ENCODE results near the gene REEP5. TPM values are rescaled to one million over a fixed set of nuclear protein-coding genes. Genes with fewer than 3 reads are reported as not detected.
"Not testable (repeated sequence)": the region's sequence is repeated elsewhere in the genome, so short reads cannot be mapped to it uniquely, and the experiment has no call there.

Gene REEP5
- total RNA-seq, 1 experiment from 2014 or later: 112 TPM

DNA sequence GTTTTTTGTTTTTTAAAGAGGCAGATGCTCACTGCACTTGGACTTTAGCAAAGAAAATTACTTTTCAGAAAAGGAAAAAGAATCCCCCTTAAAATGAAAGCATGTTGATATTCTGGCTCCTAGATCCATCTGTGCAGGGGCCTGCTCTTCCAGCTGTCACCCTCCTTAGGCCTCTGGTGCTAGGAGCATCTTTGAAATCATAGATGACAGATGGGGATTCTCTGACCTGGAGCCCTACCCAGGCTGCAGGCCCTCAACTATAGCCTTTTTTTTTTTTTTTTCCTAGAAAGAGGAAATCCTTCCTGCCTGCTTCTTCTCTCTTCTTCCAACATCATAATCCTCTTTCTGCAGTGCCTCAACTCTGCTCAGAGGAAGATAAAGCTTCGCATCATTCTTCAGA is 38.3 kb upstream of the REEP5 start:
- in situ Hi-C loops (cut with HindIII; ENCODE audit: low pct_unique_long_range_greater_than_20kb, low sequenced_read_pairs) (no loop called here), intact Hi-C loops (cut with micrococcal nuclease; ENCODE audit: unreplicated experiment) (no loop called here)
- ChIA-PET POLR2A (interaction anchor here (1.4 kb wide), 1 partner anchor 16 kb away, joined by 5 read pairs; the partner anchor contains the start of gene DCP2), CTCF (no interaction called here)
- Histone ChIP-seq H3K4me1 (ENCODE audit: control insufficient read depth, insufficient read depth, low read length) (peaks cover 60% of the 10 kb centered on the region), H3K27me3 (ENCODE audit: control insufficient read depth, insufficient read depth, low read length) (no peaks in the 10 kb centered on the region), H3K36me3 (ENCODE audit: control insufficient read depth, insufficient read depth, low read length) (no peaks in the 10 kb centered on the region), H3K9me3 (ENCODE audit: control insufficient read depth, insufficient read depth, low read depth, low read length) (no peaks in the 10 kb centered on the region), H3K4me3 (ENCODE audit: low read depth in 2 of 2, low read length in 2 of 2) (no peak overlapping the region), H3K27ac (ENCODE audit: low read length) (peak overlapping the region; percentile 96)
- BruUV-seq (replicated peaks): no TSS peak
- TF ChIP-seq TCF7L2 (IDR thresholded peaks at IDR 0.05; ENCODE audit: low read depth, low read length): no peak
- TF ChIP-seq, protein P1, sequence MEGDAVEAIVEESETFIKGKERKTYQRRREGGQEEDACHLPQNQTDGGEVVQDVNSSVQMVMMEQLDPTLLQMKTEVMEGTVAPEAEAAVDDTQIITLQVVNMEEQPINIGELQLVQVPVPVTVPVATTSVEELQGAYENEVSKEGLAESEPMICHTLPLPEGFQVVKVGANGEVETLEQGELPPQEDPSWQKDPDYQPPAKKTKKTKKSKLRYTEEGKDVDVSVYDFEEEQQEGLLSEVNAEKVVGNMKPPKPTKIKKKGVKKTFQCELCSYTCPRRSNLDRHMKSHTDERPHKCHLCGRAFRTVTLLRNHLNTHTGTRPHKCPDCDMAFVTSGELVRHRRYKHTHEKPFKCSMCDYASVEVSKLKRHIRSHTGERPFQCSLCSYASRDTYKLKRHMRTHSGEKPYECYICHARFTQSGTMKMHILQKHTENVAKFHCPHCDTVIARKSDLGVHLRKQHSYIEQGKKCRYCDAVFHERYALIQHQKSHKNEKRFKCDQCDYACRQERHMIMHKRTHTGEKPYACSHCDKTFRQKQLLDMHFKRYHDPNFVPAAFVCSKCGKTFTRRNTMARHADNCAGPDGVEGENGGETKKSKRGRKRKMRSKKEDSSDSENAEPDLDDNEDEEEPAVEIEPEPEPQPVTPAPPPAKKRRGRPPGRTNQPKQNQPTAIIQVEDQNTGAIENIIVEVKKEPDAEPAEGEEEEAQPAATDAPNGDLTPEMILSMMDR (IDR thresholded peaks at IDR 0.05): no peak
- no peak for TF ChIP-seq SIN3A (IDR thresholded peaks at IDR 0.05; ENCODE audit: borderline replicate concordance, insufficient read depth, low read depth, low read length)
- TF ChIP-seq POLR2AphosphoS5 (IDR thresholded peaks at IDR 0.05; ENCODE audit: low read depth, low read length): no peak
- ATAC-seq (0 out of 2 replicates have a peak, but pooled peaks have one; percentile 21), DNase-seq (ENCODE audit: low read depth, low spot score) (no peak)

DNA sequence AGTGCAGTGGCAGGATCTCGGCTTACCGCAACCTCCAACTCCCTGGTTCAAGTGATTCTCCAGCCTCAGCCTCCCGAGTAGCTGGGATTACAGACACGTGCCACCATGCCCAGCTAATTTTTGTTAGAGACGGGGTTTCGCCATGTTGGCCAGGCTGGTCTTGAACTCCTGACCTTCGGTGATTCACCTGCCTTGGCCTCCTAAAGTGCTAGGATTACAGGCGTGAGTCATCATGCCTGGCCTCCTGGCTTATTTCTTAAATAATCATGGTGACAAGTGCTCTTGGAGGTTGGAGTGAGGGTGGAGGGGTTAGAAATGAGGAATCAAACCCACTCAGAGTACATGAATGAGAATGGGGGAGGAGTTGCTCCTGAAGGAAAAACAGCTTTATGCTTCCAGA is 37.8 kb upstream of the REEP5 start:
- in situ Hi-C loops (cut with HindIII; ENCODE audit: low pct_unique_long_range_greater_than_20kb, low sequenced_read_pairs); BruUV-seq (replicated peaks); H3K36me3 ChIP-seq (ENCODE audit: control insufficient read depth, insufficient read depth, low read length); CTCF ChIA-PET; H3K27me3 ChIP-seq (ENCODE audit: control insufficient read depth, insufficient read depth, low read length); H3K9me3 ChIP-seq (ENCODE audit: control insufficient read depth, insufficient read depth, low read depth, low read length); DNase-seq (ENCODE audit: low read depth, low spot score): not testable (repeated sequence)
- peak; percentile 79 for ATAC-seq
- peaks cover 60% of the 10 kb centered on the region for H3K4me1 ChIP-seq (ENCODE audit: control insufficient read depth, insufficient read depth, low read length)
- POLR2A ChIA-PET: interaction anchor here (1.4 kb wide), 1 partner anchor 17 kb away, joined by 5 read pairs; the partner anchor contains the start of gene DCP2
- H3K4me3 ChIP-seq (ENCODE audit: low read depth in 2 of 2, low read length in 2 of 2): peak overlapping the region in 1 of 2 experiments; percentile 21; a peak in 1 of 4 replicates
- intact Hi-C loops (cut with micrococcal nuclease; ENCODE audit: unreplicated experiment): loop anchor here (5.0 kb wide), 1 partner anchor 38 kb away; the partner anchor contains the start of gene REEP5
- H3K27ac ChIP-seq (ENCODE audit: low read length): peak overlapping the region; percentile 96

DNA sequence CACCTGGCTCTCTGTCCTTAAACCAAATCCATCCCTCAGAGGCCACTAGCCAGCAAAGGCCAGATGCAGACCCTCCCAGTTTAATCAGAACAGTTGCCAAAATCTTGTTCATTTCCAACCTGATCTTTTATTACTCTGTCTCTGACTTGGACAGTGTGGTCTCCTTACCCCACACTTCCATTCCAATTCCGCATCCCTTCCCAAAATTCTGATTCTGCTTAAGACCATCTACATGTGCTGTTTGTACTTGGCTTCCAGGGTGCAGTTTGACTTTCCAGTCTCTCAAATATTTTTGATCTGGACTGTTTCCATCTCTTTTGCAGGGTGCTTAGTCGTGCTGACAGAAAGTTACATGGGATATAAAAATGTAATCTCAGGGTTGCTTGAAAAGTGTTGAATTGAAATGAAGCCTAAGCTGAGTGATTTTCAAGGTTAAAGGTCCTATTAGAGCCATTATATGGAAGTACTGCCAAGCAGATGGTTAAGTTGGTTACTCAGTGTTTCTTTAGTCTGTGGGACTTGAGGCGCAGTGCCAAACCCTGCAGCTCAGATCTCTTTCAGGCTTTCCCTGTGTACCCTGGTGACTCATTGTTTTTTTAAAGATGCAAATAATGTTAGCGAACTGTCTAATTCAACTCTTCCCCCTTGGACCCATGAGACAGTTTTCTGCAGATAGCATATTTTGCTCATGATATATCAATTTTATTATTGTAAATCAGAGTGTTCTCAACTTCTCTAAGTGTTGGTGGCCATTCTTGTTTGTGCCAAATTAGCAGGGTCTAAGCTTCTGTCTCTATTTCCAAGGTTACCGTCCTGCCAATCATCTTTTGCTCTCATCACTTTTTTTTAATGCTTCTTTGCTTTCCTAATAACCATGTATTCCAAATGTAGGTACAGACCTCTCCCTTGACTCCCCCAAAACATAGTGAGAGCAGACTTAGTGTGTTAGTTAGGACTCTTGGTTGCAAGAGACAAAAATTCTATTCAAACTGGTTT is 36.4 kb upstream of the REEP5 start:
- ChIA-PET POLR2A (interaction anchor here (0.6 to 0.7 kb wide), 3 partner anchors 10 to 54 kb away, joined by 3 to 6 read pairs (median 3); no protein-coding TSS in a partner anchor), CTCF (no interaction called here)
- TF ChIP-seq TCF7L2 (IDR thresholded peaks at IDR 0.05; ENCODE audit: low read depth, low read length) (peak; percentile 89), POLR2AphosphoS5 (IDR thresholded peaks at IDR 0.05; ENCODE audit: low read depth, low read length) (peak; percentile 90)
- TF ChIP-seq, protein P2, sequence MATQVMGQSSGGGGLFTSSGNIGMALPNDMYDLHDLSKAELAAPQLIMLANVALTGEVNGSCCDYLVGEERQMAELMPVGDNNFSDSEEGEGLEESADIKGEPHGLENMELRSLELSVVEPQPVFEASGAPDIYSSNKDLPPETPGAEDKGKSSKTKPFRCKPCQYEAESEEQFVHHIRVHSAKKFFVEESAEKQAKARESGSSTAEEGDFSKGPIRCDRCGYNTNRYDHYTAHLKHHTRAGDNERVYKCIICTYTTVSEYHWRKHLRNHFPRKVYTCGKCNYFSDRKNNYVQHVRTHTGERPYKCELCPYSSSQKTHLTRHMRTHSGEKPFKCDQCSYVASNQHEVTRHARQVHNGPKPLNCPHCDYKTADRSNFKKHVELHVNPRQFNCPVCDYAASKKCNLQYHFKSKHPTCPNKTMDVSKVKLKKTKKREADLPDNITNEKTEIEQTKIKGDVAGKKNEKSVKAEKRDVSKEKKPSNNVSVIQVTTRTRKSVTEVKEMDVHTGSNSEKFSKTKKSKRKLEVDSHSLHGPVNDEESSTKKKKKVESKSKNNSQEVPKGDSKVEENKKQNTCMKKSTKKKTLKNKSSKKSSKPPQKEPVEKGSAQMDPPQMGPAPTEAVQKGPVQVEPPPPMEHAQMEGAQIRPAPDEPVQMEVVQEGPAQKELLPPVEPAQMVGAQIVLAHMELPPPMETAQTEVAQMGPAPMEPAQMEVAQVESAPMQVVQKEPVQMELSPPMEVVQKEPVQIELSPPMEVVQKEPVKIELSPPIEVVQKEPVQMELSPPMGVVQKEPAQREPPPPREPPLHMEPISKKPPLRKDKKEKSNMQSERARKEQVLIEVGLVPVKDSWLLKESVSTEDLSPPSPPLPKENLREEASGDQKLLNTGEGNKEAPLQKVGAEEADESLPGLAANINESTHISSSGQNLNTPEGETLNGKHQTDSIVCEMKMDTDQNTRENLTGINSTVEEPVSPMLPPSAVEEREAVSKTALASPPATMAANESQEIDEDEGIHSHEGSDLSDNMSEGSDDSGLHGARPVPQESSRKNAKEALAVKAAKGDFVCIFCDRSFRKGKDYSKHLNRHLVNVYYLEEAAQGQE (IDR thresholded peaks at IDR 0.05; ENCODE audit: insufficient read depth in 1 of 2, low read depth in 2 of 2, low read length in 1 of 2): no peak
- BruUV-seq (replicated peaks): no TSS peak
- intact Hi-C loops (cut with micrococcal nuclease; ENCODE audit: unreplicated experiment): loop anchor here (5.0 kb wide), 1 partner anchor 36 kb away; the partner anchor contains the start of gene REEP5
- ATAC-seq (peak; percentile 95), DNase-seq (ENCODE audit: low read depth, low spot score) (peak; percentile 87)
- in situ Hi-C loops (cut with HindIII; ENCODE audit: low pct_unique_long_range_greater_than_20kb, low sequenced_read_pairs): no loop called here
- Histone ChIP-seq H3K27me3 (ENCODE audit: control insufficient read depth, insufficient read depth, low read length) (no peaks in the 10 kb centered on the region), H3K9me3 (ENCODE audit: control insufficient read depth, insufficient read depth, low read depth, low read length) (no peaks in the 10 kb centered on the region), H3K4me3 (ENCODE audit: low read depth in 2 of 2, low read length in 2 of 2) (peak overlapping the region in 1 of 2 experiments; percentile 28; a peak in 2 of 4 replicates), H3K4me1 (ENCODE audit: control insufficient read depth, insufficient read depth, low read length) (peaks cover 56% of the 10 kb centered on the region), H3K27ac (ENCODE audit: low read length) (peak overlapping the region; percentile 96), H3K36me3 (ENCODE audit: control insufficient read depth, insufficient read depth, low read length) (no peaks in the 10 kb centered on the region)
